ENCODE results near the gene MBD4.
"Not testable (repeated sequence)": the region's sequence is repeated elsewhere in the genome, so short reads cannot be mapped to it uniquely, and the experiment has no call there.

The MBD4 gene

DNA sequence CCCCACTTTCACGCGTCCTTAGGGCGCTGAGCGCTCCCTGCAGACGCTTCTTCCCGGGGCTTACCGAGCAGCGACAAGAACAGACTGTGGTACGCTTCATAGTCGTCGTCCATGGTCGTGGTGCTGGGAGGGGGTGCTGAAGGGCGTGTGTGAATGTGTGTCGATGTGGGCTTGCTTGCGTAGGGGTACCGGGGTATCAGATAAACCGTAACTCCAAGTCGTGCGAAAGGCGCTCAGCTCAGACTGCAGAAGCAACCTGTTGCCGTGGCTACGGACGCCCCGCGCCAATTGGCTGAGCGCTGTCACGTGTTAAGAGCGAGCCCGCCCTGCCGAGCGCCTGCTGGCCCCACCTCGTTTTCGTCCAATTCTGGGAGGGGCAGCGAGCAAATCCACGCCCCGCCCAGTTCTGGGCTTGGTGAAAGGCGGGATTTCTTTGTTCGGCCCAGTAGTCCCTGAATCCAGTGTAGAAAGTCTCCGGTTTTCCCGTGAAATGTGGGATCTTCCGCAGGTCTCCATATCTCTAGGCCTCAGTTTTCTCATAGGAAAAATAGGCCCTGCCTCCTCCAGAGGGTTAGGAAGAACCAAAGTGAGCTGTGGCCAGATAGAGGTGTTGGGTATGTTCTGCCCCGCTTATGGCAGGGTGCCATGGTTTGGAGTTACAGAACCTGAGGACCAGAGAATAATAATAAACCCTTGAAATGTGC is 11.2 kb downstream of the MBD4 start, which contains the start of gene EFCAB12:
EFCAB12 (minus strand) TSS at position 261 of the 704 bp plus-strand sequence; CDS start at position 113, 148 bp downstream.
- DNase-seq, result peak; percentile 83

DNA sequence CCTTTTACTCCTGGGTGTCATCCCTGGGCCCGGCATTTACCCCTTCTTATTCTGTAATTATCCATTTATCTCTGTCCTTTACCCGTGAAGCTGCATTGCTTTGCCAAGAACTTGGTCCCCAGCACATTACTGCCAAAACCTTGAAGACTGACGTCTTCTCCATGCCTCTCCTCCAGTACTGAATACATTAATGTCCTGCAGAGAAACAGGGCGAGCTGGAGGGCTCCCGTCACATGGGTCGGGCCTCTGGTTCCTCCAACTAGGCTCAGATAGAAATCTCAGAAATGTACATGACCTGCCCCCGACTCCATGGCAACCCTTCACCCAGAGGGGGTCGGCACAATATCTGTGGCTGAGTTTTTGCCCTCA is 11.8 kb downstream of the MBD4 start:
- no peak for DNase-seq

DNA sequence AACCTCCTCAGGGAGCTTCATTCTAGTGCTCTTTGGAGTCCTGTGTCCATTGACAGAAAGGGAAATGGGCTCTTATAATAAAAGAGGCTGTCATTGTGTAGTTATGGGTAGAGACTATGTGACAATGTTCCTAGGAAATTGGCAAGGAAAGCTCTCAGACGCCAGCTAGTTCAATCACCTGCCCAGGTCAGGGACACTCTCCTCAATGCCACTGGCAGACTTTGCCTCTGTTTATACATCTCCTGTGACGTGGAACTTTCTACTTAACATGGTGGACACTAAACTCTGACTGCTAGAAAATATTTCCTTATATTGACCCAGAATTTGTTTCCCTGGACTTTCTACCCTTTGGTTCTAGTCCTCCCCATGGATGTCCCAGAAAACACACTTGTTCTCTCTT is 14.1 kb downstream of the MBD4 start:
- no peak for DNase-seq

DNA sequence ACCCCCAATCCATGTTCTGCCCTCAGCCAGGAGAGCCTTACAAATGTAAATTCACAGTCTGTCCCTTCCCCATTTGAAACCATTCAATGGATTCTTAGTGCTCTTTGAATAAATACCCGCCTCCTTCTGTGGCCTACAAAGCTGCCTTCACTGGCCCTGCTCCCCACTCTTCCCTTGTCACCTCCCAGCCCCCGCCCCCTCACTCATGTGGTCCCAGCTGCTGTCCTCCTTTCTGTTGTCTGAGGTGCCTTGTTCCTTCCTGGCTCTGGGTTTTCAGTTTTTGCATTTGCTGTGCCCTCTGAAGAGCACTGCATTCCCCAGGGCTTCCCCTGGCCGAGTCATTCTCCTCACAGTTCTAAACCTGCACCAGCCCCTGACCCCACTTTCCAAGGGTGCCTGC is 14.5 kb downstream of the MBD4 start:
- no peak for DNase-seq

DNA sequence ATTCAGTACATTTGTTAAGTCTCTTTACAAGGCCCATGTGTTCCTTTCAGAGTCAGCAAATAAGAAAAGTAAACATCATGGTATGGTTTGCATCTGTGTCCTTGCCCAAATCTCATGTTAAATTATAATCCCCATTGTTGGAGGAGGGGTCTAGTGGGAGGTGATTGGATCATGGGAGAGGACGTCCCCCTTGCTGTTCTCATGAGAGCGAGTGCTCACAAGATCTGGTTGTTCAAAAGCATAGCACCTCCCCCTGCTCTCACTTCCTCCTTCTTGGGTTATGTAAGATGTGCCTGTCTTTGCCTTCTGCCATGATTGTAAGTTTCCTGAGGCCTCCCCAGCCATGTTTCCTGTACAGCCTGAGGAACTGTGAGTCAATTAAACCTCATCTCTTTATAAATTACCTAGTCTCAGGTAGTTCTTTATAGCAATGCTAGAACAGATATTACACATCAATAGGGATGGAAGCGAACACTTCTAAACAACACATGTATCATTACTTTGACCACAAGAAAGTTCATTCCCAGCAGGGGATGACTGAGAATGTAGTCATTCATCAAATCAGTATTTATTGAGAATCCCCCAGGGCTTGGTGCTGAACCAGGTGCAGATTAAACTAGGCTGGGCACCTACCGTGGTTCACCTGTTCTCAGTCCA is 15.4 kb downstream of the MBD4 start:
- DNase-seq, result no peak

DNA sequence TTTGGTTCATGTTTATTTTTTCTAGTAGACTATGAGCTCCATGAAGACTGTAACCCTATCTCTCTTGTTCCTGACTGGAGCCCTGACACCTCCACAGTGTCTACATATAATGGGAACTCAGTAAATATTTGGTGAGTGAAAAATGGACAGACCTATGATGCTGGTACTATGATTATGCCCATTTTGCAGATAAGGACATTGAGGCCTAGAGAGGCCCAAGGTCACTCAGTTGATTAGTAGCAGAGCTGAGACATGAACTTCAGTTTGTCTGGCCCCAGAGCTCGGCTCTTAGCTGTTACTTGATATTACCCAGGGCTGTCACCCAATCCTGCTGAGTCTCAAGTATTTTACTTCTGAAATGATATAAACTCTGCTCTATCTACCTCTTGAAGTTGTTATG is 16.9 kb downstream of the MBD4 start:
- DNase-seq, result no peak

DNA sequence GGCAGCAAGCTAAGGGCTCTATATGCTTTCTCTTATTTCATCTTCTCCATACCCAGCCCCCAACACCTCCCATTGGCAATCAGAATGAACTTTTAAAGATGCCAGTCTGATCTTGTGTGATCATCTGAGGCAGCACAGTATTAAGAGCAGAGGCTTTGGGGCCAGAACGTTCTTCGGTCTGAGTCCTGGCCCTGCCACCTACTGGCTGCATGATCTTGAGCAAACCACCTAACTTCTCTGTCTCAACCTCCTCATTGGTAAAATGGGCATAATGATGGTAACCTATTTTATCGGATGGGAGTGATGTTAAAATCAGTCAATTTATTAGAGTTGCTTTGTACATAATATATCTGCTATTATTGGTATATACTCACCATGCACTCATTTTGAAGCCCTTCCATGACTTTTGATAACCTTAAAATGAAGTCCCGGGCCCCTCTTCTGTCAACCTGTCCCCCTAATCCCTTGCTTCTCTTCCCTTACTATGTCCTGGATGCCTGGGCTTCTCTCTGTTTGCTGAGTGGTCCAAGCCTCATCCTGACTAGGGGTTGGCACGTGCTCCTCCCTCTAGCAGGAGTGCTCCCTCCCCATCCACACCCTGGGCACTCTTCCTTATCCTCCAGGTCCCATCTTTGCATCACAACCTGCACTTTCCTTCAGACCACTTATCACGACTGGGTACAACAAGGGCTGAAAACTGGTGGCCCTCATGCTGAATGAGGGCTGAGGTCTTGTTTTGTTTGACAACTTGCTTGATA is 17.6 kb downstream of the MBD4 start:
- DNase-seq, result no peak

DNA sequence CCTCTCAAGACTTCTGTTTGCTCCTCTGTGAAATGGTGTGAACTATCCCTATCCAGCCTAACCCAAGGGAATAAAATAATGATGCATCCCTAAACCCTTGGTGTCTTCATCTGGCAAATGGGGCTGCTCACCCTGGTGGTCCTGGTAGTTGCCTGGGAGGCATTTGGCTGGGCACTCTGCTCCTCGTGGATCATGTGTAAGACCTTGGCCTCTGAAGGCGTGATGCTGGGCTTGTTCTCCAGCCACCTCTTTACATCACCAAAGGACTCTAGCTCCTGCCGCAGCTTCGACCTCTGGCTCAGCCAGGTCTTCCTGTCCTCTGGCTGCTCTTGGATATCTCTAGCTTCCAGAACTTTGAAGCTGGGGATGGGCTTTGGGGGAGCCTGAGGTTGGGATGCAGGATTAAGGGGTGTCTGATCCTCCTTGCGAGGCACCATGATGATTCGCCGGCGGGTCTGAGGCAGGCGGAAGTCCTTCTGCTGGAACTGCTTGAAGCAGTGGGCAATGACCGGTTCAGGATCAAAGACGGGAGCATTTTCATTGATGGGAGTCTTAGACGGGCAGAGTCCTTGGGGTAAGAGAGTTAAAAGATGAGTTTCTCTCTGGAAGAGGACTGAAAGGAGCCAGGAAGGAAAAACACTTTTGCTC is 18.4 kb downstream of the MBD4 start:
- DNase-seq, result no peak

DNA sequence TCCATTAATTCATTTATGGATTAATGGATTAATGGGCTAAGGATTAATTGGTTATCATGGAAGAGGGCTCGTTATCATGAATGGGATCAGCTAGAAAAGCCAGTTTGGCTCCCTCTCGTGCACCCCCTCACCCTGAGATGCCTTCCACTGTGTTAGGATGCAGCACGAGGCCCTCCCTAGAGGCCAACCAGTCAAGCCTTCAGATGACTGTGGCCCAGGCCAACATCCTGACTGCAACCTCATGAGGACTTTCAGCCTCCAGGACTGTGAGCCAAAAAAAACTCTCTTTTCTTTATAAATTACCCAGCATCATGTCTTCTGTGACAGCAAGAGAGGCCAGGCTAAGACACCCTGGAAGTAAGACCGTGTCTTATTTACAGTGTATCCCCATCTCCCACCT is 20.3 kb downstream of the MBD4 start:
- no peak for DNase-seq

DNA sequence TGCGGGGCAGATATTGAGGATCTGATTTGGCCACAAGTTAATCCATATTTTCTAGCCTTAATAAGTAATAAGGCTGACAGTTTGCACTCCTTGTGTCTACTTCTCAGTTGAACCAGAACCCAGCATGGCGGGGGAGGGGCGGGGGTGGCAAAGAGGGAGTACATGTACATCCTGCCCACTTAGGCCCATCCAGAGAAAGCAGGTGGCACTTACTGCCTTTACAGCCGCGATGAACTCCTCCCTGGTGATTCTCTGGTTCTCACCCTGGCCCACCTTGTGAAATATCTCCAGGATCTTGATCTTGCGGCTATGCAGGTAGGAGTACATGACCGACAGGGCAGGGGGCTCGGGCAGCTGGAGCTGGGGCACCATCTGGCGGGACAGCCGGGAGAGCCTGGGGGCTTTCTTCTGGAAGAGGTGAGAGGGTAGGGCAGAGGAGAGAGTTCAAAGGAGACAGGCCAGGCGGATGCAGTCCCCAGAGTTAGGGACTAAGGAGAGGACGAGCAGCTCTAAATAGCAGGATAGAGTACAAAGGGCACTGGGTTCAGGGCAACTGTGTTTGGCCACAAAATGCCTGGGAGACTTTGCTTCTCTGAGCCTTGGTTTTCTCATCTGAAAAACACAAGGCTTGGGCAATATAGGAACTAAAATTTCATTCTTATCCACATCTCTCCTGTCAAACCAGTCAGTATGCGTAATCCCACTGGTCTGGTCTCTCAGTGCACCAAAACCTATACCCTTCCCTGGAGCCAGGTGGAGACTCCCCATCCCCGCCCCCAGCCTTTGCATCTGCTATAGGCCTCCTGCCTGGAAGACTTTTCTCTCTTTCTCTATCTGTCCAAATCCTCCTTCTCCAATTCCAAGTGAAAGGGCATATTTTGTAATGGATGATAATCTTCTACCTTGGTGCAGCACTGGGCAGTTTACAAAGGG is 21.4 kb downstream of the MBD4 start:
- DNase-seq, result no peak

DNA sequence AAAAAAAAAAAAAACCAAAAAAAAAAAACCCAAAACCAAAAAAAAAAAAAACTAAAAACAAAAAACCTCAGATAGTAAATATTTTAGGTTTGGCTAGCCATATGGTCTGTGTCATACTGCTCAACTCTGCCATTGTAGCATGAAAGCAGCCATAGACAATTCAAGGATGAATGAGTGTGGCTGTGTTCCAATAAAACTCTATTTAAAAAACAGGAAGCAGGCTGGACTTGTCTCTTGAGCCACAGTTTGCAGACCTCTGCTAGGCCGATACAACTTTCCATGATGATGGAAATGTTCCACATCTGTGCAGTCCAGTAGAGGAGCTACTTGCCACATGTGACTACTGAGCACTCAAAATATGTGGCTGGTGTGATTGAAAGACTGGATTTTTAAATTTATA is 22.4 kb downstream of the MBD4 start:
- no peak for DNase-seq

DNA sequence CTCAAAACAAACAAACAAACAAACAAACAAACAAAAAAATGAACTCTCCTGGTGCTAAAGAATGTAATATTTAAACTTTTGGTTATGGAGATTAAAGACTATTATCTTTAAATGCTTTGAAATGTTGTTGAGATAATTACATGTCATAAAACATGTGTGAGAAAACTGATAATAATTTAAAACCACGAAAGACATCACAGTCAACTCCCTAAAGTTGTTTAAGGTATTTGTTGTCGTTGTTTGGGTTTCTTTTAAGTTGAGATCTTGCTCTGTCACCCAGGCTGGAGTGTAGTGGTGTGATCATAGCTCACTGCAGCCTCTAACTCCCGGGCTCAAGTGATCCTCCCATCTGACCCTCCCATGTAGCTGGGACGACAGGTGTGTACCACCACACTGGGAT is 23.3 kb downstream of the MBD4 start:
- no peak for DNase-seq

DNA sequence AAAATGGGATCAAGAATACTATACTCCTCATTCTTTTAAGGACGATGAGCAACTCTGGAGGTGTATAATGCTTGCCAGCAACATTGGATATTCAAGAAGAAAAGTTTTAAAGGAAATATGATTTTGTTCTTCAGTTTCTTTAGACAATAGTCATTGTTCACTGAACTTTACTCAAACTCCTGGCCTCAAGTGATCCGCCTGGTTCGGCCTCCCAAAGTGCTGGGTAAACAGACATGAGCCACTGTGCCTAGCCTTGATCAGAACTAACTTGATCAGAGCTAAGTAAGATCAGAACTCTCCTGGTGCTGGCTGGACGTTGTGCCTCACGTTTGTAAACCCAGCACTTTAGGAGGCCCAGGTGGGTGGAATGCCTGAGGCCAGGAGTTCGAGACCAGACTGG is 23.9 kb downstream of the MBD4 start:
- DNase-seq, result no peak

DNA sequence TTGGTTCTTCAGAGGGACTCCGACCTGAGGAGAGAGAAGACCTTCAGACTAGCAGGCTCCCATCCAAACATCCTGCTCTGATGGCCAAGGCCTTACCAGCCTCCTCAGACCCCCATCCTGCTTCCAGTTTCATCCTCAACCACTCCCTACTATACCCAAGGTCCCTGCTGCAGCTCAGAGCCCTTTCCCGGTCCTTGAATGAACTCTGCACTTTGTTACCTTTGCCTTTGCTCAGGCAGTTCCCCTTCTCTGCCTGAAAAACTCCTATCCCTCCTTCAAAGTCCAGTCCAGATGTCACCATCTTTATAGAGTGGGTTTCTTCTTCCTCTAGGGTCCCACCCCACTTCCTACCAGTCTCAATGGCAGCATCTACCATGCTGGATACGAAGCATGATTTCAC is 24.4 kb downstream of the MBD4 start:
- no peak for DNase-seq

DNA sequence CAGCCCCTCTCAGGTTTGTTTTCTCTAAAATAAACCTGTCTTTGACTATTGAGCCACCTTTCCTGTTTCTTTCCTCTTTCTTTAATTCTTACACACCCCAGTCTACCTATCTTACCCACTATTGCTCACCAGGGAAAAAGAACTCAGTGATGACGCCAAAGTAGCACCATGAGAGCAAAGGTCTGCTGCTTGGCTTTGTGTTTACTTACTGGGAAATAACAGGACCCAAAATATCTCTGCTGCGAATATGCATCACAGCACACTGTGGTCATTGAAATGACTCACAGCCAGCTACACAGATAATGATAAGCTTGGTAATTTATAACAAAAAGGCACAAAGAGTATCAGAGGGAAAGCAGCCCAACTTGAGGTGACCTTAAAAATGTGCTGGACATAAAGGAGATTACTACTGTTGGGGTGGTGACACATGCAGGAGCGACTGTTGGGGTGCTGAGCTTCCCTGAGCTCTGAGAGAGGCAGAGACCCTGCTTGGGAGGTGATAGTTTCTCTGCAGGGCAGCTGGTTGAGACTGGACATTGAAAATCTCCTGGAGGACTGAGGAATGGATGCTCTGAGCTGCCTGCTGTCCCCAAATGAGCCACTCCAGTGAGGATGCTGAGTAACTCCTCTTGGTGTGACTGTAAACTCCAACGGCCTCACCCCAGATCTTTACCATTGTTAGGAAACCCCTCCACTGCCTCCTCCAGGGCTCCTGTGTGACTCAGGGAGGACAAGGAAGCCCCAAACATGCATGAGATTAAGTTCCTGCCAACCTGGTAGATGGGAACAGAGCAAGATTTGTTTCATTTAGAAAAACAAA is 25.9 kb downstream of the MBD4 start:
- DNase-seq, result peak; percentile 93

DNA sequence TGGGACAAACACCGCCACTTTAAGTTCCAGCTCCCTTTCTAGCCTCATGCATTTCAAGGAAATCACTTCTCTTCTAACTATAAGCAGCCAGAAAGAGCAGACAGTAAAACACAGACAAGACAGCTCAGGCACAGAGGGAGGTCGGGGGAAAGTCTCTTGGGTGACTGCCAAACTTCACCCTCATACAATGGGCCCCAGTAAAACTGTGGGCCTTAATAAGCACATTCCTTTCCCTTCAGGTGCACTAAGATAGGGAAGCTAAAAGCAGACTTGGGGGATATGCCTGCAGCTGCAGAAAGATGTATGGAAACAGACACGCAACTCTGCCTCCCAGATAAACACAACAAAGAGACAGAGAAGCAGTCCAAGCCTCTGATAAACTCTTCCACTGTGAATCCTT is 26.5 kb downstream of the MBD4 start:
- not testable (repeated sequence) for DNase-seq

DNA sequence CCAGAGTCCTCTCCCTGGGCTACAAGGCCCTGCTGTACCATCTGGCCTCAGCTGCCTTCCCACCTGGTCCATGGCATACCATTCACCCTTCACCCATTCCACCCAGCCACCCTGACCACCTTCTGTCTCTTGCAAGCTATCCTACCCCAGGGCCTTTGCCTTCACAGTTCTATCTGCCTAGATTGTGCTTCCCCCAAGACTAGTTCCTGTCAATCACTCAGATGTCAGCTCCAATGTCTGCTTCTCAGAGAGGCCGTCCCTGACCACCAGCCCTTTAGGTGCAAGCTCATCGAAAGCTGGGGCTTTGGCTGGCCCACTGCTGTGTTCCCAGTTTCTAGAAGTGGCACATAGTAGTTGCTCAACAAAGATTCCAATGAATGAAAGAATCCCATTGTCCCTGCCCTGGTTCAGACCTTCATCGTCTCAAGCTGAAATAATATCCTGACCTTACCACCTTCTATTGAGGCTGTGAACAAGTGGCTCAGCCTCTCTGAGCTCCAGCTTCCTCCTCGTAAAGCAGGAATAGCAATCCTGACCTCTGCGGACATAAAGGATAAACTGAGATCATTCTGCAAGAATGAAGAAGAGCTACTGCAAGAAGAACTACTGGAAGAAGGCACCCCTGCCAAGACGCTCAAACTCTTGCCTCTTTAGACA is 27.1 kb downstream of the MBD4 start:
- no peak for DNase-seq

DNA sequence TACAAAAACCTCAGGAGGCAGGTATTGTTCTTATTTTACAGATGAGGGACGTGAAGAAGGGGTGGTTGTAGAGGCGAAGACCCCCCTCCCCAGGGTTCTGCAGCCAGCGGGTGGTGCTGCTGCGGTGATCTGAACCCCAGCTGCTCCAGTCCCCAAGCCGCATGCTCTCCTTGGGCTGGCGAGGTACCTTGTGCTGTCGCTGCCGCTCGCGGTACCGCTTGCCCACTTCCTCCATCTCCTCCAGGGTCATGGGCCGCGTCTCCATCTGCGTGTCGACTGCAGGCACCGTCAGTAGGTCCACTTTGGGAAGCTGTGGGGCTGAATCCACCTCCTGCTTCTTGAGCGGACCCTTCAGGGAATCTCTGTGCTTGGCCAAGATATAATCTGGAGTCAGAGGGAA is 28.8 kb downstream of the MBD4 start:
- no peak for DNase-seq

DNA sequence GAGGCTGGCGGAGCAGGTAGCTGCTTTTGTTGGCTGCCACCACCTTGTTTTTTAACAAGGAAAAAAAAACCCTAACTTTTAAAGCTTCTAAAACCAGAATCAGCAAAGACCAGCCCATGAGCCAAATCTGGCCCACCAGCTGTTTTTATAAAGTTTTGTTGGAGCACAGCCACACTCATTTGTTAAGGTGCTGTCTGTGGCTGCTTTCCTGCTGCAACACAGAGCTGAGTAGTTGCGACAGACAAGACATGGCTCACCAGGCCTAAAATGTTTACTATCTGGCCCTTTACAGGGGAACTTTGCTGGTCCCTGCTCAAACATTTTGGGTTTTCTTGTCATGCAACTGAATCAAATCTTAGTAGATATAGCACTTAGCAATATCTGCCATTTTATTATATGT is 30.2 kb downstream of the MBD4 start:
- DNase-seq, result no peak

DNA sequence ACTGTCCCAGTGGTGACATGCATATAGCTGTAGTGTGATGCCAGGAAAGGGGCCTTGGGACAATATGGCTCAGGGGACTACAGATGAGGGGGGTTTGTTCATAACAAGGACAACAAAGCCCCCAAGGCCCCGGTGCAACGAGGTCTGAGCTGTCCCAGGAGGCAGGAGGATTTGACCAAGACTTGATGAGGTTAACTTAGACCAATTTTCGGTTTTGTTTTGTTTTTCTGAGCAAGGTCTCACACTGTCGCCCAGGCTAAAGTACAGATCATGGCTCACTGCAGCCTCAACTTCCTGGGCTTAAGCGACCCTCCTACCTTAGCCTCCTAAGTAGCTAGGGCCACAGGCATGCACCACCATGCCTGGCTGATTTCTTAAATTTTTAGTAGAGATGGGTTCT is 35.1 kb downstream of the MBD4 start:
- DNase-seq, result no peak

DNA sequence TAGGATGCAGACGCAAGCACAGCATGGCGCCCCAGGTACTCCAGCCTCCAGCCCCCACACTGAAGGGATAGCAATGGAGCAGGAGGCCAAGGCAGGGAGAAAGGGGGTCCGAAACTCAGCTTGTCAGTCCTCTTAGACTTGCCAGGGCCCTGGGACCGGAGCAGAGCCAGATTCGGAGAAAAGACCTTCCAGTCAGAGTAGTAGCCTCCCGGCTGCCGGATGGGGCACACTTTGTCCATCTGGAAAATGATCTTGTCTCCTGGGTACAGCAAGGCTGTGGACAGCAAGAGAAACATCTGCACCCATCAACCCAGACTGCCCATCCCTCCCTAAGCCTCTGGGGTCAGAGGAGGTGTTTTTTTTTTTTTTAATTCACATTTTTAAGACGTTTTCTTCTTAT is 35.6 kb downstream of the MBD4 start:
- no peak for DNase-seq
